PC-9 (cell line): Measurements from ENCODE around the gene ATP13A2. TPM values are rescaled to one million over a fixed set of nuclear protein-coding genes. Genes with fewer than 3 reads are reported as not detected.

Experiments
- BruUV-seq: library from RNA; stranded (reverse); fragments of 400-500 nt; replicated peaks from 2 replicates; lab custom pipeline; 2021; lab: Mats Ljungman, UMichigan
- CTCF ChIA-PET: fragments of 300-600 bp; sonication (Branson Sonifier 250); formaldehyde crosslinking; loops from one replicate; lab custom pipeline; 2022; ENCODE audit warnings: antibody characterized with exemption; lab: Charles Lee
- POLR2A ChIA-PET: fragments of 300-600 bp; sonication (Branson Sonifier 250); formaldehyde crosslinking; loops from one replicate; lab custom pipeline; 2022; ENCODE audit warnings: antibody characterized with exemption; ENCODE audit not compliant: unreplicated experiment; lab: Charles Lee
- DNase-seq, 2 experiments: peaks; one replicate each; pipeline versions ENCODE4 v3.0.0 to v3.0.0-alpha.2; 2015 to 2022; ENCODE audit warnings: mixed read lengths in 1 of 2
- H2AFZ ChIP-seq: fragments of 200-600 bp; sonication (generic); 2 replicates; pipeline ENCODE4 v1.8.1; 2017; ENCODE audit warnings: antibody characterized with exemption
- H3F3A ChIP-seq: fragments of 200-600 bp; sonication (generic); 2 replicates; pipeline ENCODE4 v1.8.1; 2017; ENCODE audit warnings: antibody characterized with exemption, mild to moderate bottlenecking, low read depth; ENCODE audit not compliant: insufficient read depth
- H3K27ac ChIP-seq: fragments of 200-600 bp; sonication (generic); 2 replicates; pipeline ENCODE4 v1.6.1; 2016; ENCODE audit warnings: mixed run types
- H3K27me3 ChIP-seq: fragments of 200-600 bp; sonication (generic); 2 replicates; pipeline ENCODE4 v1.6.1; 2016; ENCODE audit warnings: low read depth, mixed run types; ENCODE audit not compliant: insufficient read depth
- H3K36me3 ChIP-seq: fragments of 200-600 bp; sonication (generic); 2 replicates; pipeline ENCODE4 v1.6.1; 2016; ENCODE audit warnings: low read depth, mixed run types
- H3K4me1 ChIP-seq: fragments of 200-600 bp; sonication (generic); replicated peaks from 2 replicates; pipeline ENCODE4 v1.6.1; 2016; ENCODE audit warnings: mixed run types; ENCODE audit not compliant: insufficient read depth
- H3K4me2 ChIP-seq: fragments of 200-600 bp; sonication (generic); 2 replicates; pipeline ENCODE4 v1.6.1; 2017; ENCODE audit warnings: mixed run types
- H3K4me3 ChIP-seq: fragments of 200-600 bp; sonication (generic); 2 replicates; pipeline ENCODE4 v1.6.1; 2016; ENCODE audit warnings: mixed run types
- H3K79me2 ChIP-seq: fragments of 200-600 bp; sonication (generic); 2 replicates; pipeline ENCODE4 v1.6.1; 2017; ENCODE audit warnings: low read depth, mixed run types
- H3K9me2 ChIP-seq: fragments of 200-600 bp; sonication (generic); 2 replicates; pipeline ENCODE4 v1.8.1; 2017; ENCODE audit warnings: mild to moderate bottlenecking; ENCODE audit not compliant: insufficient read depth
- H3K9me3 ChIP-seq: fragments of 200-600 bp; sonication (generic); 2 replicates; pipeline ENCODE4 v1.8.1; 2016; ENCODE audit warnings: low read depth; ENCODE audit not compliant: insufficient read depth
- H4K20me1 ChIP-seq: fragments of 200-600 bp; sonication (generic); 2 replicates; pipeline ENCODE4 v1.8.1; 2017; ENCODE audit not compliant: insufficient read depth
- CTCF ChIP-seq: fragments of 200-600 bp; sonication (generic); conservative IDR thresholded peaks from 2 replicates; pipeline ENCODE4 v1.6.1; 2017; ENCODE audit warnings: mixed run types, antibody characterized with exemption, mild to moderate bottlenecking, moderate library complexity
- EZH2 ChIP-seq: fragments of 200-600 bp; sonication (generic); IDR thresholded peaks from 2 replicates; pipeline ENCODE4 v1.8.0; 2017; ENCODE audit warnings: antibody characterized with exemption, low read depth
- intact Hi-C: fragments of 100-400 bp; cut with micrococcal nuclease; formaldehyde crosslinking; loops from one replicate; pipeline ENCODE4 v1.10.0; 2022; ENCODE audit not compliant: unreplicated experiment
- total RNA-seq: library from RNA; stranded (reverse); gene quantifications from 2 replicates; pipeline ENCODE4 v1.2.3, GENCODE V29; 2021

ATP13A2 gene
- total RNA-seq, 1 experiment from 2014 or later, result 39.9 TPM

DNA sequence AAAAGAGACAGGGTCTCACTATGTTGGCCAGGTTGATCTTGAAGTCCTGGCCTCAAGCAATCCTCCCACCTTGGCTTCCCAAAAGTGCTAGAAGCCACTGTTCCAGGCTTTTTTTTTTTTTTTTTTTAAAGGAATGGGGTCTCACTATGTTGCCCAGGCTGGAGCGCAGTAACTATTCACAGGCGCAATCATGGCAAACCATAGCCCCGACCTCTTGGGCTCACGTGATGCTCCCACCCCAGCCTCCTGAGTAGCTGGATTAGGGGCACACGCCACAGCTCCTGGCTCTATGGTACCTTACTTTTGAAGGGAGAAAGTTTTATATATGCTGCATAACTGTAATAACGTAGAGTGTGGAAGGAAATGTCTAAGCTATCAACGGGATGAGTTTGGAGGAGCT, 5.7 kb upstream of the ATP13A2 start:
- TF ChIP-seq EZH2 (no peak), CTCF (no peak)
- Histone ChIP-seq H3K79me2 (no peaks in the 10 kb centered on the region), H3K9me3 (no peaks in the 10 kb centered on the region), H4K20me1 (no peaks in the 10 kb centered on the region), H3K27ac (no peak overlapping the region), H2AFZ (no peak overlapping the region), H3K4me3 (no peak overlapping the region), H3F3A (no peaks in the 10 kb centered on the region; the same call in 1 of the 2 replicates), H3K27me3 (no peaks in the 10 kb centered on the region), H3K36me3 (no peaks in the 10 kb centered on the region), H3K4me1 (no peaks in the 10 kb centered on the region), H3K9me2 (no peaks in the 10 kb centered on the region), H3K4me2 (no peak overlapping the region)
- intact Hi-C loops, result no loop called here
- BruUV-seq, result no TSS peak
- no peak for DNase-seq
- ChIA-PET CTCF (no interaction called here), POLR2A (no interaction called here)

GRCh38 chr1:17016317-17016661, 4.6 kb upstream of the ATP13A2 start:
- Histone ChIP-seq H3K36me3 (no peaks in the 10 kb centered on the region), H3K79me2 (no peaks in the 10 kb centered on the region), H3K4me2 (no peak overlapping the region), H4K20me1 (no peaks in the 10 kb centered on the region), H3K9me3 (no peaks in the 10 kb centered on the region), H3K27ac (no peak overlapping the region), H3K27me3 (no peaks in the 10 kb centered on the region), H3K4me1 (no peaks in the 10 kb centered on the region), H3K9me2 (no peaks in the 10 kb centered on the region), H3K4me3 (no peak overlapping the region), H2AFZ (no peak overlapping the region), H3F3A (no peaks in the 10 kb centered on the region; the same call in 1 of the 2 replicates)
- POLR2A ChIA-PET, result interaction anchor here (0.6 kb wide), 1 partner anchor 16 kb away, joined by 8 read pairs; no protein-coding TSS in a partner anchor
- TF ChIP-seq EZH2 (no peak), CTCF (no peak)
- intact Hi-C loops, result no loop called here
- BruUV-seq, result no TSS peak
- DNase-seq, result no peak
- CTCF ChIA-PET, result no interaction called here

- intact Hi-C loops, result no loop called here
- H3K9me3 ChIP-seq, result no peaks in the 10 kb centered on the region
- DNase-seq, result no peak
- no peaks in the 10 kb centered on the region; the same call in 1 of the 2 replicates for H3F3A ChIP-seq
- H3K27me3 ChIP-seq, result no peaks in the 10 kb centered on the region
- no peaks in the 10 kb centered on the region for H3K9me2 ChIP-seq
- BruUV-seq, result no TSS peak
- H3K27ac ChIP-seq, result no peak overlapping the region
- ChIA-PET POLR2A (no interaction called here), CTCF (no interaction called here)
- H4K20me1 ChIP-seq, result no peaks in the 10 kb centered on the region
- no peak overlapping the region for H2AFZ ChIP-seq
- no peaks in the 10 kb centered on the region for H3K4me1 ChIP-seq
- no peak overlapping the region for H3K4me3 ChIP-seq
- no peaks in the 10 kb centered on the region for H3K36me3 ChIP-seq
- H3K4me2 ChIP-seq, result no peak overlapping the region
- no peaks in the 10 kb centered on the region; the same call in 1 of the 2 replicates for H3K79me2 ChIP-seq
- TF ChIP-seq CTCF, result no peak
- no peak for TF ChIP-seq EZH2
Observed at GRCh38 chr1:17014671-17015567, 3.2 kb upstream of the ATP13A2 start.
